HG03039 (cell line): ENCODE data around the gene KLHL11.
"Not testable (repeated sequence)": the region's sequence is repeated elsewhere in the genome, so short reads cannot be mapped to it uniquely, and the experiment has no call there.

Experiments used
- ATAC-seq: cut with Tn5 transposase; IDR thresholded peaks from one replicate; pipeline ENCODE4 v1.9.1; 2021; ENCODE audit warnings: mild to moderate bottlenecking, moderate library complexity; ENCODE audit not compliant: unreplicated experiment

KLHL11 gene

DNA sequence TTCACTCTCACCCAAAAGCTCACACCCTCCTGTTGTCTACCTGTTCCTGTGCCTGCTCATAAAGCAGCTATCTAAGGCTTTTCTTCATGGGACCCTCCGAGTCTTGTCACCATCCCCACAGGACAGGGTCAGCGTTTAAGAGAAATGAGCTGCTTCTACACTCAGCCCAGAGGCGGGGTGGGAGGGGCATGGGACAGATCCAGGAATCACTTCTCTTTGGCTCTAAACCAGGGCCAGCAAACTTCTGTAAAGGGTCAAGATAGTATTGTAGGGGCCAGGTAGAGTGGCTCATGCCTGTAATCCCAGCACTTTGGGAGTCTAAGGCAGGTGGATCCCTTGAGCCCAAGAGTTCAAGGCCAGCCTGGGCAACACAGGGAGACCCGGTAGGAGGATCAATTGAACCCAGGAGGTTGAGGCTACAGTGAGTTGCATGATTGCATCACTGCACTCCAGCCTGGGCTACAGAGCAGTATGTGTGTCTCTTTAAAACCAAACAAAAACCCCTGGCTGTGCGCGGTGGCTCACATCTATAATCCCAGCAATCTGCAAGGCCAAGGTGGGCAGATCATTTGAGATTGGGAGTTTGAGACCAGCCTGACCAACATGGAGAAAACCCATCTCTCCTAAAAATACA, 23.2 kb upstream of the KLHL11 start:
- ATAC-seq, result no peak

DNA sequence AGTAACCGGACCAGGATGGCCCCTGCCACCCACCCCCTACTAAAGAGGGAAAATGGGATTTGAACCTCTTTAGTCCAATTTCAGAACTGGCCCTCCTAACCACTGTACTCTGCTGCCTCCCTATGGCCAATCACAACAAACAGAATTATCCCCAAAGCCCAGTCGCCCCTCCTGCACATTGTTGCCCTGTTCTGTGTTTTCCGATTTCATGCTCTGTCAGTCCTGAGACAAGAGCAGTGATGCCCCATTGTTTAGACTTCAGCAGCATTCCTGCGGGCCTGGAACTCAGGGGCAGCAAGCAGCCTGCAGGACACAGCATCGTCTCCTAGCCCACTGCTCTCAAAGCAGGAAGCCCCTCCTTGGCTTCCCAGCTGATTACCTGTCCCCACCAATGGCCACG, 20.5 kb upstream of the KLHL11 start:
- ATAC-seq, result no peak

DNA sequence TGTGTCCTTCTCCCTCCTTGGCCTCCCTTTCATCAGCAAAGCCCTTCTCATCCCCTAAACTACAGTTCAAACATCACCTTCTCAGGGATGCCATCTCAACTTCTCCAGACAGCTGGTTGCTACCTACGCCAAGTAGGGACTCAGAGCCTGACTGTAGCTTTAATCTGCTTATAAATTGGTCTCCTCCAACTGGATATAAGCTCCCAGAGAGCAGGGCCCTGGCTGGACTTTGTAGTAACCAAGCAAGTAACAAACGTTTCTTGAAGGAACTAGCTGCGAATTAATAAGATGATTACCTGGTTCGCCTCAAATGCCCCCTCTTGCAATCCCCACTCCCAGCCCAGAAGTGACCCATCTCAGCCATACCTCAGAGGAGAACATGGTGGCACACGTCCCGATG, 17.5 kb upstream of the KLHL11 start:
- ATAC-seq, result no peak

DNA sequence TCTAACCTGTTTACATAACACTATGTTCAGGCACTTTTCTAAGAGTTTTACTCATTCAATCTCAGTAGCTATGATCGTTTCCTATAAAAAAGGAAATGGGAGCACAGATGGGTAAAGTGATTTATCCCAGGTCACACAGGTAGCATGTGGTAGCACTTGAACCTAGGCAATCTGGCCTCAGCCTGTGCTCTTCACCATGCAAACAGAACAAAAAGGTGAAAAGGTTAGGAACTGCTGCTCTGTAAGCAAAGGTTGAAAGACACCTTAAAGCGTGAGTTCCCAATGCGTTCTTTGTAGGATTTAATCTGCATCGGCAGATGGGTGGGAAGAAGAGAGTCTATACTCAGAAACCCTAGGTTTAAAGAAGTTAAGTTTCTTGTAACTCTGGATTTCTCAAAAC, 14.9 kb upstream of the KLHL11 start:
- no peak for ATAC-seq

DNA sequence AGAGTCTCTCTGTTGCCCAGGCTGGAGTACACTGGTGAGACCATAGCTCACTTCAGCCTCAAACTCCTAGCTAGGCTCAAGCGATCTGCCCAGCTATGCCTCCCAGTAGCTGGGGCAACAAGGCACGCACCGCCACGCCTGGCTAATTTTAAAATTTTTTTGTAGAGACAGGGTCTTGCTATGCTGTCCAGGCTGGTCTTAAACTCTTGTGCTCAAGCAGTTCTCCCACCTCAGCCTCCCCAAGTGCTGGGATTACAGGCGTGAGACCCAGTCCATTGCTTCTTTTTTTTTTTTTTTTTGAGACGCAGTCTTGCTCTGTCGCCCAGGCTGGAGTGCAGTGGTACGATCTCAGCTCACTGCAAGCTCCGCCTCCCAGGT, 9.1 kb upstream of the KLHL11 start:
- not testable (repeated sequence) for ATAC-seq

DNA sequence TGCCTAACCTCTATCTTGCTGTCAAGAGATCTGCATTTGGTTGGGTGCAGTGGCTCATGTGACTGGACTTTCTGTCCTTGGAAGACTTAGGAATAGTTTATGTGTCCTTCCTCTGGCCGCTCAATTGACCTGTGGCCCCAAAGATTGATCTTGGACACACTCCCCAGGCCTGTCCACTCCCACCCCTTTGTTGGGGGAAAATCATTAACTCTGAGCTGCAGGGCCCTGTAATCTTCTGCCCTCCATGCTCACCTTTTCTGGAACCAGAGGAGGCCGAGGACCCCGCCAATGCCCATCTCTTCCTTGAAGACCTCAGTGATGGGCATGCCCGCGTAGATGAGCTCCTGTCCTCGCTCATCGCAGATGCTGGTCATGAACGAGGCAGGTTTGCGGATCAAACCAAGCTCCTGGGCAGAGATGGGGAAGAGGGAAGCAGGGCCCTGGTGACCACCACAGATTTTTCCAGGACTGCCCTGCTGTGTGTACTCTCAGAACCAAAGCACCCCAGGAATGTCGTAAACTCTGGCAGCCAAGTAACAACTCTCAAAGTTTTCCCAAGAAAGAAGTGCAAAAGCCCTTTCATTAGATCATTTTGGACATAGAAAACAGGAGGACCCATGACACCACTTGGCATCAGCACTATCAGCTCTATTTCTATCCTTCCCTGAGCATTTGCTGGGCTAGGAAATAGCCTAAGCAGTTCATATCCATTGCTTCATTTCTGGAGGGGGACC, 8.5 kb upstream of the KLHL11 start:
- ATAC-seq, result no peak

DNA sequence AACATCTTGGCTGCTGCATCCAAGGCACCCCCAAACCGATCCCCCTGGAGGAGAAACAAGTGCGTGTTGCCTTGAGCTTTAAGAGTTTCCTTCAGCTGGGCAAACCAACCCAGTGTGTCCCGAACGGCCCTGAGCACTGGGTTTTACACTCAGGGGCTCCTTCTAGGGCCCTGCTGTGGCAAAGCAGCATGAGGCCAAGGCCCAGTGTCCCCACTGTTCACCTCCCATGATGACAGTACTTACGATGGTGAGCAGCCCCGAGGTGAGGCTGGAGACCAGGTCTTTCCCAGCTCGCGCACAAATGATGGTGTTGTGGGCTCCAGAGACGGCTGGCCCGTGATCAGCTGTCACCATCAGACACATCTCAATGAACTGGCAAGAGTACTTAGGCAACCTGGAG, 6.6 kb upstream of the KLHL11 start:
- ATAC-seq, result no peak

DNA sequence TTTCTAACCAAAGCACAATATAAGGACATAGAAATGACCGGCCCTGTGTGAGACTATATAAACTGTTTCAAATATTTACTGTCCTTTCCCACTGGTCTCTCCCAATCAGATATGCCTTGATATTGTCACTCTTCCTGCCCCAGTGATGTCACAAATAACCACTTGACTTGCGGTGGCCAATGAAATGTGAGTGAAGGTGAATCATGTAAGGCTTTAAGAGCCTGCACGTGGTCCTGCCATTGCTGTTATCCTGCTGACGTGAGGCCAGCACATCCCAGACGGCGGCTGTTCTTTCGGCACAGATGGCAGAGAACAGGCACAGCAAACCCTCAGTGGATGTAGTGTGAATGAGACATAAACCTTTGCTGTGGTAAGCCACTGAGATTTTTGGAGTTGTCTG, 5.4 kb upstream of the KLHL11 start:
- no peak for ATAC-seq

DNA sequence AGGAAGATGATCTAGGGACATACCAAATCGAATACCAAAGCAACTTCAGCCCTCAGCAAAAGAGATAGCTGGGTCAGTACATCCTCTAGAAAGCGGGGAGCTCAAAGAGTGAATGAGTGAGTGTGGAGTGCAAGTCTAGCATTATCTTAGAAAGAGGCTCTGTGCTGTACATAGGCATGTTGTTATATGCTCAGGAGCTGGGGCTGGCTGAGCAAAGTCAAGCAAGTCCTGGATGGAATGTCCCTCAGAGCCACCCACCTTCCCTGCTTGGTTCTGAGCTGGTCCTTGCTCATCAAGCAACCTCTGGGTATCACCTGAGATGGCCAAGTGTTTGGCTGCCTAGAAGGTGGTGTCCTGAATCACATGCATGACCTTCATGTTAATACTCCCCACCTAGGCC, 4.9 kb upstream of the KLHL11 start:
- ATAC-seq, result no peak

DNA sequence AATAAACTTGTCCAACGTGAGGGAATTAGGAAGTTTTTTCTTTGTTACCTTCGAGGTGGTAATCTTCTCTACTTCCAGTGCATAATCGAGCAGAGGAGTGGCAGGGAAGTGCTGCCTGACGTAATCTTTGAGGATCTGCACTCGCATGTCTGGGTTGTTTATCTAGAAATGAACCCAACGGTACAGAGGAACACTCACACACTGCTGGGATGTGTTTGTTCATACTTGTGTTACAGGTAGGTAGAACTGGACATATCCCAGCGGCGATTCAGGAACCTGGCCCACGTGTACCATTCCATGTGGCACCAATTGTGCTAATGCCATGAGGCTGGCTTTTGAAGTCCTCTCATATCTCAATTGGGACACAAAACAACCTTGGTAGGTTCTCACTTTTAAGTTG, 4.2 kb upstream of the KLHL11 start:
- ATAC-seq, result no peak

DNA sequence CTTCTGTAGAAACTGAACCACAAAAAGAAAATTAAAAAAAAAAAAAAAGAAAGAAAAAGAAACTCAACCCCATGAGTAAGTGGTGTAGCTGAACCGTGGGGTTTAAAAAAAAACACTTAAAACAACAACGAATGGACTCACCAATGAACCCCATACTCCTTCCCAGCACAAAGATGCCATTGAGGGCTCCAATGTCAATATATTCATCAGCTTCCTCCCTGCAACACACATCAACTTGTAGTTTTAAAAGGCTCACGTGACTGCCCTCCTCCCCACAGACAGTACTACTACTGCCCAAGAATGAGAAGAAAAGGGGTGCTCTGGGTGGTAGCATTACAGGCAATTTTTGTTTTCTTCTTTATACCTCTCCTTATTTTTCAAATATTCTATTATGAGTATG, 3.3 kb upstream of the KLHL11 start:
- ATAC-seq, result no peak

DNA sequence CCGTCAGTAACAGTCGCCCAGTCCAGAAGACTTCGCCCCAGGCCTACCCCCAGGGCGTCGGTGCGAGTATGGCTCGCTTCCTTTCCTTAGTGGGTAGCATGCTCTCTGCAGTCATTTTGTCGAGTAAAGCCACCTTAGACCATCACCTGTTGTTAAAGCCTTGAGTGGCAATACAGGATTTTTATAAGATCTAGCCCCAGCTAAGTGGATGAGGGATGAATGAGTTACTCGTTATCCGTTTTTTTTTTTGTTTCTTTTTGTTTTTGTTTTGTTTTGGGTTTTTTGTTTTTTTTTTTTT, 322 bp upstream of the KLHL11 start:
- ATAC-seq, result no peak

DNA sequence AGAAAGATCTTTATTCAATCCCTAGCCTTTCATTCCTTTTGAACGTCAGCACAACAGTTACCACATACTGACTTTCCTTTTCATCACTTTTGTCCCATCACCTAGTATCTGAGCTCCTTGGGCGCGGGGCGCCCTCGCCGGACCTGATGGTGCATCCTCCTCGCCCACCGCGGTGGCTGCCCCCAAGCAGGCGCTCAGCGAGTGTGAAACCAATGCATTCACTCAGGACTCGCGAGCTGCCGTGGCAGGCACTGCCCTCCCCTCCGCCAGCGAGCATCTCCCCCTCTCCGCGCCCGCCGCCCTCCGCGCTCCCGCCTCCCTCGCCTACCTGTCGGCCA, 756 bp downstream of the KLHL11 start:
- no peak for ATAC-seq

DNA sequence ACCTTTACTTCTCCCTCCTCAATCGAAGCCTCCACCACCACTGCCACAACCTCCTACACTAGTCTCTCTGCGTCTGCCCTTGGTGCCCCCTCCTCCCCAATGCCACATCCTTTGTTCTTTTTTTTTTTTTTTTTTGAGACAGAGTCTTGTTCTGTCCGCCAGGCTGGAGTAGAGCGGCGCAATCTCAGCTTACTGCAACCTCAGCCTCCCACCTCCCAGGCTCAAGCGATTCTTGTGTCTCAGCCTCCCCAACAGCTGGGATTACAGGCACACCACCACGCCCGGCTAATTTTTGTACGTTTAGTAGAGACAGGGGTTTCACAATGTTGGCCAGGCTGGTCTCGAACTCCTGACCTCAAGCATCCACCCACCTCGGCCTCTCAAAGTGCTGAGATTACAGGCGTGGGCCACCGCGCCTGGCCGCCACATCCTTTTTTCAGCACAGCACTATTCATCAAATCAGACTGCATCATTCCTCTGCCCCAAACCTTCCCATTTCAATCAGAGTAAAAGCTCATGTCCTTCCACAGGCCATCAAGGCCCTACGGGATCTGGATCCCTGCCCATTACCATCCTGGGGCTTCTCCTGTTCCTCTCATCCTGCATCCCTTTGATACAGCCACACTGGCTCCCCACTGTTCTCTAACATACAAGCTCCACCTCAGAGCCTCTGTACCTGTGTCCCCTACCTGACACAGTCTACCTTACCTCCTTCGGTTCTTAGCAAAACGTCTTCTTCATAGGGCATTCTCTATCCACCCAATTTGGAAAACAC, 2.0 kb downstream of the KLHL11 start:
- ATAC-seq, result no peak

DNA sequence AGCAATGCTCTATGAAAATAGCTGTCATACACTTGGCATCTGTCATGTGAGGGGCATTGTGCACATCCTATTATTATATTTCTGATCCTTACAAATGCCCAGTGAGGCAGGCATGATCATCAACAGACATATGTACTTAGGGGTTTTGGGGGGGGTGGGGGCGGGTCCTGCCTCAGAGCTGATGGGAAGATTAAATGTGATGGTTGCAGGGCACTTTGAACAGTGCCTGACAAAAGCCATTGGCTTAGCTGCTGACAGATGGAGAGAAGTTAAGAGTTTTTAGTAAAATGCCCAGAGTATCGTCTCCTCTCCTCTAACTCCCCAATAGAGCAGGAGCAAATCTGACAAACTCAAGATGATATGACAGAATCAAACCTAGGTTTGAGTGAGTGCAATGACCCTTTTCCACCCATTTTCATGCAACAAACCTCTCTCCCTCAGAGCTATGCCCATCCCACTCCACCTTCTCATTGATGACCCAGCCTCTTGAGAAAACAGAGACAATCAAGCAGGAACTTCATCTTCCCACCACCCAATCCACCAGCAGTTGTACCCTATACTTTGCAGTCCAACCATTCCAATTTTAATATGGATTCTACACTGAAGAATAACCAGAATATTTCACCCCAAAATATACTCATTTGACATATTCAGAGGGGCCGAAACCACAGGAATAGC, 4.8 kb downstream of the KLHL11 start:
- no peak for ATAC-seq

DNA sequence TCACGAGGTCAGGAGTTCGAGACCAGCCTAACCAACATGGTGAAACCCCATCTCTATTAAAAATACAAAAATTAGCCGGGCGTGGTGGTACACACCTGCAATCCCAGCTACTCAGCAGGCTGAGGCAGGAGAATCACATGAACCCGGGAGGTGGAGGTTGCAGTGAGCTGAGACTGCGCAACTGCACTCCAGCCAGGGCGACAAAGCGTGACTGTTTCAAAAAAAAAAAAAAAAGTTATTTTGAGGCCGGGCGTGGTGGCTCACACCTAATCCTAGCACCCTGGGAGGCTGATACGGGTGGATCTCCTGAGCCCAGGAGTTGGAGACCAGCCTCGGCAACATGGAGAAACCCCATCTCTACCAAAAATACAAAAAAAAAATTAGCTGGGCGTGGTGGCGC, 13.8 kb downstream of the KLHL11 start:
- ATAC-seq, result not testable (repeated sequence)

DNA sequence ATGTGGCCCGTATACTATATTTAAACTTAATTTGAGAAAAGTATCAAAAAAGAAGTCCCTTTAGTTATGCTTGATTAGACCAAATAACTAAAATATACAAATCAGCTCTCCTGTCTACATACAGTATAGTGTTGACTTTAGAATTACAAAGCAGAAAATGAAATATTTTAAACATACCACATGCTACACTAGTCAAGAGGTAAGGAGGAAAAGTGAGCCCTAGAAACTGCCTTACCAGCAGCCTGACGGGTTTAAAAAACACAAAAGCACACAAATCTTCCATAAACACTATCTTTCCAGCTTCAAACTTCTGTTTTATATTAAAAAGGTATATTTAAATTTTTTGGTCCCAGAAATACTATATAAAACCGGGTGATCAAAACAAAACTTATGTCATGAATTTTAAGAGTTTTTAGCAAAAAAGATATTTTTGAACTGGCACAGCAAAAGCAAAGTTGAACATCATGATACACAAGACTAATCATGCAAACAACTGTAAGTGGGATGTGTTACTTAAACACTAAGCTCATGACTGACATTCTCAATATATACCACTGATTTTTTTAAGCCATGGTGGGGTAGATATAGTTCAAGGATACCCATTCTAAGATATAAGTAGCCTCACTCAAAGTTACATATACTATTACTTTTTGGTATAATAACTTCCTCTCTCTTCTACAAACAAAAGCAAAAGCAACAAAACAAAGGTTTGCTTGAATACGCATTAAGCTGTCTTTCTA, 15.8 kb downstream of the KLHL11 start:
- ATAC-seq, result no peak

DNA sequence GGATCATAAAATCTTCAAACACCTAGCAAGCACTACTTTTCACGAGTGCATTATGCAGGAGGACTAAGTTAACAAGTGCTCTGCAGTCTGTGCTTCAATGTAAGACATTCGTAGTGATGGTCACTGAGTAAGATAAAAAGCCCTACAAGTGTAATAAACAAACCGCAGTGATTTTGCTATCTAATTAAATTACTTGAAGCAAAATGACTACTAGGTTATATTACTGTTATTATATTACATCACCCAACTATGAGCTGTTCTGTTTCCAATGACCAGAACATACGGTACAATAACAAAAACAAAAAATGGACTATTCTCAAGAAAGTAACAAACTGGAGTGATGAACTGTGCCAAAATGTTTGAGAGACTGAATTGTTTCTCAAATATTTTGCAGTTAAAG, 16.4 kb downstream of the KLHL11 start:
- ATAC-seq, result no peak

DNA sequence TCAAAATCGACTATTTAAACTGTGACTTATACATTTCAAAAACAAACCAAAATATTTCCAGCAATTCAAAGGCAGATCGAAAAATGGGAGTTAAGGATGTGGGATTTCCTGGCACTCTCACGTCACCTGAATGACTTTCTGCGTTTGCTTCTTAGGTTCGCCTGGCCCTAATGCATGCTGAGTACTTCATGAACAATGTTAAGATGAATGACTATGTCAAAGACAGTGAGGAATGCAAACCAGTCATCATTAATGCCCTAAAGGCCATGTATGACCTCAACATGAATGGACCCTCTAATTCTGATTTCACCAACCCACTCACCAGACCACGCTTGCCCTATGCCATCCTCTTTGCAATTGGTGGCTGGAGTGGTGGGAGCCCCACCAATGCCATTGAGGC, 20.3 kb downstream of the KLHL11 start:
- no peak for ATAC-seq

DNA sequence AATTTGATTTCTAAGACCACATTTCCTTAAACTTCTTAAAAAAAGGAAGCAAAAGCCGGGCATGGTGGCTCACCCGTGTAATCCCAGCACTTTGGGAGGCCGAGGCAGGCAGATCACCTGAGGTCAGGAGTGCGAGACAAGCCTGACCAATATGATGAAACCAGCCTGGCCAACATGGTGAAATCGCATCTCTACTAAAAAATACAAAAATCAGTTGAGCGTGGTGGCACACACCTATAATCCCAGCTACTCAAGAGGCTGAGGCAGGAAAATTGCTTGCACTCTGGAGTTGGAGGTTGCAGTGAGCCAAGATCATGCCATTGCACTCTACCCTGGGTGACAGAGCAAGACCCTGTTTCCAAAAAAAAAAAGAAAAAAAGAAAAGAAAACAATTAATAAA, 24.4 kb downstream of the KLHL11 start:
- ATAC-seq, result not testable (repeated sequence)

DNA sequence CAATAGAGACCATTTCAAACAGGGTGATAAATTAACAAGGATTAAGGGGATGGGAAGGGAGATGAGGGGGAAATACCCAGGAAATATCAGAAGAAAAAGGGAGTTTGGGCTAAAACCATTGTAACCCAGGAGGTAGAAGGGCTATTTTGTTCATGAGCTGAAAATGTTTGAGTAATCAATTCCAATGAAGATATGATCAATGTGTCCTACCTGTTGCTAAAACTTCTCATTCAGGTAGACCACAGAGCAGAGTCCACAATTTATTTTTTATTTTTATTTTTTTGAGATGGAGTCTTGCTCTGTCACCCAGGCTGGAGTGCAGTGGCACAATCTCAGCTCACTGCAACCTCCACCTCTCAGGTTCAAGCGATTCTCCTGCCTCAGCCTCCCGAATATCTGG, 25.8 kb downstream of the KLHL11 start:
- ATAC-seq, result not testable (repeated sequence)
